Activated CD4-positive, alpha-beta memory T cell treated with anti-CD3 and anti-CD28 coated beads, Interleukin-2, amount 10 ng/mL, durations not matched to agents 7 days and 5 days (primary cell): Measurements from ENCODE around the gene TOPORS. TPM values are rescaled to one million over a fixed set of nuclear protein-coding genes. Genes with fewer than 3 reads are reported as not detected.
A peak's percentile ranks its signal among the peaks of the same experiment; 100 is the strongest.
"Not testable (repeated sequence)": the region's sequence is repeated elsewhere in the genome, so short reads cannot be mapped to it uniquely, and the experiment has no call there.

Source experiments
- CTCF ChIA-PET: fragments of 350-600 bp; sonication (Branson Sonifier 250); formaldehyde crosslinking; loops from one replicate; lab custom pipeline; 2021; ENCODE audit warnings: antibody characterized with exemption, inconsistent platforms; lab: Charles Lee
- POLR2A ChIA-PET: fragments of 350-600 bp; sonication (Branson Sonifier 250); formaldehyde crosslinking; loops from one replicate; lab custom pipeline; 2021; ENCODE audit warnings: antibody characterized with exemption; lab: Charles Lee
- DNase-seq: peaks from one replicate; pipeline ENCODE4 v3.0.0-alpha.2; 2020
- H3K27ac Mint-ChIP-seq: one replicate; pipeline ENCODE4 v1.8.0; 2021; ENCODE audit warnings: mild to moderate bottlenecking, mixed read lengths
- H3K27me3 Mint-ChIP-seq: one replicate; pipeline ENCODE4 v1.8.0; 2021; ENCODE audit warnings: mixed read lengths
- H3K36me3 Mint-ChIP-seq: one replicate; pipeline ENCODE4 v1.8.0; 2021; ENCODE audit warnings: low read depth, mixed read lengths
- H3K4me1 Mint-ChIP-seq: one replicate; pipeline ENCODE4 v1.8.0; 2021; ENCODE audit warnings: mixed read lengths
- H3K4me3 Mint-ChIP-seq: one replicate; pipeline ENCODE4 v1.8.0; 2021; ENCODE audit warnings: mild to moderate bottlenecking, mixed read lengths
- H3K9me3 Mint-ChIP-seq: one replicate; pipeline ENCODE4 v1.8.0; 2021; ENCODE audit warnings: mixed read lengths
- total RNA-seq, 2 experiments: library from RNA; stranded (reverse); gene quantifications; one replicate each; pipeline ENCODE4 v1.2.3, GENCODE V29; 2021

TOPORS gene
- 10 to 100 TPM; 12.2 to 12.7 TPM for total RNA-seq

GRCh38 chr9:32552172-32552872, at the start of gene TOPORS, which contains the start of gene SMIM27:
Gene TOPORS, minus strand, starts transcription at chr9:32552586. Its CDS starts 150 bp downstream, at chr9:32552436.
Gene SMIM27, plus strand, starts transcription at chr9:32552327. Its CDS starts 108 bp downstream, at chr9:32552435.
- Mint-ChIP-seq H3K27ac (peak within 1 kb of the TSS; percentile 100), H3K36me3 (peaks cover 14% of the 10 kb centered on the region), H3K9me3 (no peaks in the 10 kb centered on the region), H3K4me1 (peaks cover 39% of the 10 kb centered on the region), H3K27me3 (no peaks in the 10 kb centered on the region), H3K4me3 (peak within 1 kb of the TSS; percentile 91)
- POLR2A ChIA-PET: interaction anchor here (0.7 to 5.0 kb wide), 9 partner anchors 18 to 169 kb away, joined by 3 to 57 read pairs (median 4); partner anchors contain the start of genes ACO1, NDUFB6 and RIGI
- DNase-seq: peak; percentile 91
- CTCF ChIA-PET: interaction anchor here (0.7 to 5.2 kb wide), 7 partner anchors 12 to 729 kb away, joined by 4 to 56 read pairs (median 10); partner anchors contain the start of genes NDUFB6 and RIGI

- POLR2A ChIA-PET, CTCF ChIA-PET, H3K36me3 Mint-ChIP-seq, DNase-seq, H3K4me3 Mint-ChIP-seq, H3K4me1 Mint-ChIP-seq, H3K27ac Mint-ChIP-seq, H3K9me3 Mint-ChIP-seq: not testable (repeated sequence)
- peaks cover 24% of the 10 kb centered on the region for H3K27me3 Mint-ChIP-seq
Observed at GRCh38 chr9:32599021-32599420, 46.6 kb upstream of the TOPORS start.

GRCh38 chr9:32596936-32597335, 44.5 kb upstream of the TOPORS start:
- CTCF ChIA-PET: no interaction called here
- Mint-ChIP-seq H3K4me1 (peaks cover 2% of the 10 kb centered on the region), H3K27ac (no peak overlapping the region), H3K27me3 (peaks cover 22% of the 10 kb centered on the region), H3K9me3 (no peaks in the 10 kb centered on the region), H3K4me3 (no peak overlapping the region), H3K36me3 (no peaks in the 10 kb centered on the region)
- POLR2A ChIA-PET: no interaction called here
- DNase-seq: no peak

DNA sequence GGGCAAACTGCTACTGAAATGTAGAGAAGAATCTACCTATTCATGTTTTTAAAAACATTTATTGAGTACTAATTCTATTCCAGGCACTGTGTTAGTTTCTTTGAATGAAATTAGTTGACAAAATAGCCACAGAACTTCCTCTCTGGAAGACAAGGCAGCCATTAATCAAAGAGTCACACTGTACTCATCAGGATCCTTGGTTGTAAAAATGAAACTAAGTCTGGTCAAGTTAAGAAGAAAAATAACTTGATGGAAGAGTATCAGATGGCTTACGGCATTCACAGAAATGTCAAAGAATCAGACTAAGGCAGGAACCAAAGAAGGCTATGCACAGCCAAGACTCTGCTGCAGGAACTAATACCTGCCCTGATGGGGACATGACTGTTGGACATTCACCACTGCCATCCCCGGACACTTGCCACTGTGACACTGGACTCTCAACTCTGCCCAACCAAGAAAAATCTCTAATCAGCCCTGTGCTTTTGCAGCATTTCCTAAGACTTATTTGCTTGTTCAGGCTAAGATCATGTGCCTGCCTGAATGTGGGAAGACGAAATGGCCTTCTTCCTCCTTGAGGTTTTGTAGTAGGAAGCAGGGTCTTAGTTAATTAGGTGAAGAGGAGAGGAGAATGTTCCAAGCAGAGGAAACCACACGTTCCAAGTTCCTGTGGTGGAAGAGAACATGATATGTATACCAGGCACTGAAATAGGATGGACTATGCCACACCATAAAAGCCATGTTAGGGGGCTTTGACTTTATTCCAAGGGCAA, 43.9 kb upstream of the TOPORS start:
- DNase-seq: no peak
- H3K27me3 Mint-ChIP-seq: peaks cover 21% of the 10 kb centered on the region
- no peaks in the 10 kb centered on the region for H3K9me3 Mint-ChIP-seq
- no peak overlapping the region for H3K4me3 Mint-ChIP-seq
- ChIA-PET CTCF (interaction anchor here (1.0 kb wide), 1 partner anchor 14 kb away, joined by 3 read pairs; no protein-coding TSS in a partner anchor), POLR2A (no interaction called here)
- no peaks in the 10 kb centered on the region for H3K36me3 Mint-ChIP-seq
- H3K27ac Mint-ChIP-seq: no peak overlapping the region
- peaks cover 2% of the 10 kb centered on the region for H3K4me1 Mint-ChIP-seq

DNA sequence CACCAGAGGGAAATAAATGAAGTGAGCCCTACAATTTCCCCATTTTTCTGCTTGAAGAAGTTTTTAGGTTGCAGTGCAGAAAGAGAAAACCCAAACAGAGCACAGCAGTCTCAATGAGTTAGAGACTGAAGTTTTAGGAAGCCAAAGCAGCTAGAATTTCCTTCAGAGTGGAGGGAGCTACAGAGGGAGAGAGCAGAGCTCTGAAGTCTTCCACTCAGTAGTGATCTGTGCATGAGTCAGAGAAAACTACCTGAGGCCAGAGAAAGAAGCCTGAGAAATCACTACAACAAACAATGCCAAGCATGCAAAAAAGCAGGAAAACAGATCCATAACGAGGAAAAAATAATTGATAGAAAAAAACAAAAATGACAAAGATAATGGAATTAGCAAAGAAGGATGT, 38.5 kb upstream of the TOPORS start:
- DNase-seq: no peak
- H3K27me3 Mint-ChIP-seq: peaks cover 16% of the 10 kb centered on the region
- ChIA-PET CTCF (interaction anchor here (1.0 to 5.5 kb wide), 2 partner anchors 10 to 40 kb away, joined by 3 to 41 read pairs; no protein-coding TSS in a partner anchor), POLR2A (no interaction called here)
- H3K4me3 Mint-ChIP-seq: no peak overlapping the region
- H3K4me1 Mint-ChIP-seq: peaks cover 2% of the 10 kb centered on the region
- H3K36me3 Mint-ChIP-seq: no peaks in the 10 kb centered on the region
- H3K9me3 Mint-ChIP-seq: no peaks in the 10 kb centered on the region
- H3K27ac Mint-ChIP-seq: no peak overlapping the region

DNA sequence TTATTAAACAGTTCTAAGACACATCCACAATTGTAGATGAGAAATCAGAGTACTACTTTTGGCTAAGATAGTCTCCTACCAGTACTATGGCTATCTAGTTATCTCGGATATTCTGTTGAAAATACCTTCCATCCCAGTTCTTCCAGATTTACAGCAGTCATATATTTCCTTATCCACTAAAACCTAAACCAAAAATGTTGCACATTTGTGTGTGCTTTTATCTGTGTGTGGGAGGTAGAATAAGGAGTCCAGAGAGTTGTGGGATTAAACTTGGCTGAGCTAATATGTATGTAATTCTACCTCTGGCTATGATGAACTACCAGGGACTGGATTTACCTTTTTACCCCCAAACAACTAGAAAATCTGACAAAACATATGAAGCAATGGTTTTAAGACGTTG, 38.1 kb upstream of the TOPORS start:
- H3K27me3 Mint-ChIP-seq: peaks cover 20% of the 10 kb centered on the region
- no peak for DNase-seq
- H3K27ac Mint-ChIP-seq: no peak overlapping the region
- H3K9me3 Mint-ChIP-seq: no peaks in the 10 kb centered on the region
- no peaks in the 10 kb centered on the region for H3K36me3 Mint-ChIP-seq
- no peaks in the 10 kb centered on the region for H3K4me1 Mint-ChIP-seq
- CTCF ChIA-PET: interaction anchor here (1.0 to 5.5 kb wide), 2 partner anchors 10 to 40 kb away, joined by 3 to 41 read pairs; no protein-coding TSS in a partner anchor
- POLR2A ChIA-PET: no interaction called here
- no peak overlapping the region for H3K4me3 Mint-ChIP-seq

DNA sequence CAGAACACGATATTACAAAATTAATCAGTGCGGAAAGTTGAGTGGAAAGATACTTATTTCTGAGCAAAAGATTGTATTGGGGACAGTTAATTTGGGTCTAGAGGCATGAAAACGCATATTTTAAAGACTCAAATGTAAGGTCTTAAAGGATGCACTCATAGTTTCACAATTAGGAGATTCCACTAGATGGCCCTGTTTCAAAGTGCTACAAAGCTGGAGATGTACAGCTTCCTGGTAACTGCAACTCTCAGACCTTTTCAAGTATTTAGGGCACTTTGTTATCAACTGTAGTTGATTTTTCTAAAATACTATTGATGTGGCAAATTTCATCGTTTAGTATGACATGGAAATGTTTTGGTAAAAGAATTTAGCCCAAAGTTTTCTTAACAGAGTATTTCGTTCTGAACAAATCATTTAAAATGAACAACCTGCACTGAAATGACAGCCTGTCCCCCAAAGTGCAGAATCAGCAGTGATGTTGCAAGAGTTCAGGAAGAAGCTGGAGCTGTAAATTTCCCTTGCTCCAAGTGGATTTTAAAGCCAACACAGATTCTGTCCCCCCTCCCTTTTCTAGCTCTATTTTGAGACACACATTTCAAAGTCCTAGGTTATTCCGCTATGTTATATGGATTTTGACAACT, 36.8 kb upstream of the TOPORS start:
- CTCF ChIA-PET: interaction anchor here (0.6 to 5.5 kb wide), 10 partner anchors 9 to 379 kb away, joined by 3 to 41 read pairs (median 3); no protein-coding TSS in a partner anchor
- DNase-seq: no peak
- Mint-ChIP-seq H3K9me3 (no peaks in the 10 kb centered on the region), H3K36me3 (no peaks in the 10 kb centered on the region), H3K27me3 (peaks cover 28% of the 10 kb centered on the region), H3K4me1 (no peaks in the 10 kb centered on the region), H3K27ac (no peak overlapping the region), H3K4me3 (no peak overlapping the region)
- POLR2A ChIA-PET: interaction anchor here (1.3 kb wide), 1 partner anchor 17 kb away, joined by 3 read pairs; no protein-coding TSS in a partner anchor

DNA sequence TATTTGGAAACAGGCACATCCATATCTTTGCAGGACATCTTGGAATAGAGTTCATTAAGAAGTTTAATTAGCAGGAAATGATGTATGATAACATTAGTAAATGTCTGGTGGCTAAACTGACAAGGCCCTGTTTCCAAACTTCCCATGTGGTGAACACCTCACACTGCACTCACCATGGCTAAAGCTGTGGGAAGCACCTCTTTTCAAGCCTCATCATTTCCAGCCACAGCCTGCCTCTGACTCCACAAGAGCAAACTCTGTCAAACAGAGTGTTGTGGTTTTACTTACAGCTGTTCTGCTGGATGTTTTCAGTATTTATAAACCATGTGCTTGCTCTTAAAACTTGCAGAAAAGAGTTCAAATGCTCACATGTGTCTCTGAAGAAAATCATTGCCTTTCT, 35.5 kb upstream of the TOPORS start:
- H3K36me3 Mint-ChIP-seq: no peaks in the 10 kb centered on the region
- no peaks in the 10 kb centered on the region for H3K4me1 Mint-ChIP-seq
- no peaks in the 10 kb centered on the region for H3K9me3 Mint-ChIP-seq
- H3K27ac Mint-ChIP-seq: no peak overlapping the region
- ChIA-PET CTCF (interaction anchor here (0.9 to 5.5 kb wide), 5 partner anchors 7 to 380 kb away, joined by 3 to 41 read pairs (median 11); partner anchors contain the start of gene ACO1), POLR2A (interaction anchor here (1.0 kb wide), 1 partner anchor 37 kb away, joined by 3 read pairs; no protein-coding TSS in a partner anchor)
- no peak for DNase-seq
- peaks cover 28% of the 10 kb centered on the region for H3K27me3 Mint-ChIP-seq
- H3K4me3 Mint-ChIP-seq: no peak overlapping the region

GRCh38 chr9:32584784-32585183, 32.4 kb upstream of the TOPORS start:
- CTCF ChIA-PET: interaction anchor here (1.0 to 1.4 kb wide), 2 partner anchors 206 to 383 kb away, joined by 3 to 4 read pairs; no protein-coding TSS in a partner anchor
- Mint-ChIP-seq H3K4me3 (no peak overlapping the region), H3K27ac (no peak overlapping the region), H3K9me3 (no peaks in the 10 kb centered on the region), H3K4me1 (peaks cover 5% of the 10 kb centered on the region), H3K27me3 (peaks cover 36% of the 10 kb centered on the region), H3K36me3 (no peaks in the 10 kb centered on the region)
- POLR2A ChIA-PET: no interaction called here
- no peak for DNase-seq

GRCh38 chr9:32581512-32582143, 29.2 kb upstream of the TOPORS start:
- Mint-ChIP-seq H3K9me3 (no peaks in the 10 kb centered on the region), H3K27me3 (peaks cover 32% of the 10 kb centered on the region), H3K4me3 (no peak overlapping the region), H3K4me1 (peaks cover 5% of the 10 kb centered on the region), H3K36me3 (no peaks in the 10 kb centered on the region), H3K27ac (no peak overlapping the region)
- POLR2A ChIA-PET: interaction anchor here (1.1 to 4.6 kb wide), 3 partner anchors 28 to 203 kb away, joined by 3 to 20 read pairs (median 5); partner anchors contain the start of gene RIGI
- DNase-seq: peak; percentile 33
- CTCF ChIA-PET: interaction anchor here (0.9 to 11.8 kb wide), 17 partner anchors 8 to 404 kb away, joined by 3 to 416 read pairs (median 4); partner anchors contain the start of genes ACO1, NDUFB6 and RIGI

DNA sequence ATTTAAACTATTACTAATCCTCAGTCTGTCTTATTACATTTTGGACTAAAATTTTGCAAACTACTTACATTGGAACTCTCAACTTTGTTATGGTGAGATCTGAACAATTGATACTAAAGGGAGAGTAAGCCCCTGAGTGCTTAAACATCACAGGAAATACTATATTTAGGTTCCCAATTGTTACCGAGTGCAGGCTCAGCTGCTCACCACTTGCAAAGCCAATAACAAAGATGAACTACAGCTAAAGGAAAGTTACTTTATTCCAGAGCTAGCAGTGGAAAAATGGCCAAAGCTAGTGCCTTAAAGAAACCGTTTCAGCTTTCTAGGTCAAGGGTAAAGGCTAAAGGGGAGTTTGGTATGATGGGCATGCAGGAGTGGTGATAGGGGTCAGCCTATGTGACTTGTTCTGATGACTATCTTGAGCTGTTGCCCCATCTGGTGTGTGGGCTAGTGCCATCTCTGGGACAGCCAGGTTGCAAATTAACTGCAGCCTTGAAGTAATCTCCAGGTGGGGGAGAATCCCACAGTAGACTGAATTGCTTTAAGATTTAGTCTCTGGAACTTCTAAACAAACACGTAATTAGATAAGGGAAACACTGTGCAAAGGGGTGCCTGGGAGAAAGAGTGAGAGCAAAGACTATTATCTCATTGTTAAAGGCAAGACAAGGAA, 28.4 kb upstream of the TOPORS start:
- ChIA-PET POLR2A (interaction anchor here (2.5 to 4.6 kb wide), 2 partner anchors 55 to 202 kb away, joined by 5 to 20 read pairs; partner anchors contain the start of gene RIGI), CTCF (interaction anchor here (0.9 to 11.8 kb wide), 20 partner anchors 7 to 405 kb away, joined by 3 to 416 read pairs (median 6); partner anchors contain the start of genes ACO1, NDUFB6 and RIGI)
- no peak for DNase-seq
- no peaks in the 10 kb centered on the region for H3K36me3 Mint-ChIP-seq
- H3K27me3 Mint-ChIP-seq: peaks cover 25% of the 10 kb centered on the region
- no peaks in the 10 kb centered on the region for H3K9me3 Mint-ChIP-seq
- no peak overlapping the region for H3K4me3 Mint-ChIP-seq
- peaks cover 5% of the 10 kb centered on the region for H3K4me1 Mint-ChIP-seq
- H3K27ac Mint-ChIP-seq: no peak overlapping the region
